HCT116 (cell line): ENCODE measurements around the gene PPM1J.

Experiments used
- EGR1 ChIP-seq: IDR thresholded peaks from 2 replicates; pipeline ENCODE4 v1.6.1; 2012; ENCODE audit warnings: low read depth
- SP1 ChIP-seq: IDR thresholded peaks from 2 replicates; pipeline ENCODE4 v1.6.1; 2012; ENCODE audit warnings: low read depth
- YY1 ChIP-seq: IDR thresholded peaks from 2 replicates; pipeline ENCODE4 v1.6.1; 2011; ENCODE audit warnings: low read length, low read depth, moderate library complexity, mild to moderate bottlenecking; ENCODE audit not compliant: insufficient replicate concordance; ENCODE audit errors: extremely low read depth
- TF ChIP-seq, protein P1 (sequence below), 3 experiments: fragments of 200-600 bp in 1 of 3; sonication (generic) in 1 of 3; IDR thresholded peaks in 2 of 3; conservative IDR thresholded peaks in 1 of 3; 2 replicates each; pipeline ENCODE4 v1.5.1; 2012 to 2017; ENCODE audit warnings: low read depth in 2 of 3, low read length in 2 of 3, antibody characterized with exemption in 1 of 3, borderline replicate concordance in 1 of 3, control low read depth in 1 of 3, mild to moderate bottlenecking in 1 of 3, mixed read lengths in 1 of 3, mixed run types in 1 of 3, moderate library complexity in 1 of 3; ENCODE audit not compliant: insufficient read depth in 1 of 3
- TF ChIP-seq, protein P2 (sequence below): IDR thresholded peaks from 2 replicates; pipeline ENCODE4 v1.6.1; 2012; ENCODE audit warnings: low read depth
- TF ChIP-seq, protein P3 (sequence below): IDR thresholded peaks from 2 replicates; pipeline ENCODE4 v1.6.1; 2012

DNA sequence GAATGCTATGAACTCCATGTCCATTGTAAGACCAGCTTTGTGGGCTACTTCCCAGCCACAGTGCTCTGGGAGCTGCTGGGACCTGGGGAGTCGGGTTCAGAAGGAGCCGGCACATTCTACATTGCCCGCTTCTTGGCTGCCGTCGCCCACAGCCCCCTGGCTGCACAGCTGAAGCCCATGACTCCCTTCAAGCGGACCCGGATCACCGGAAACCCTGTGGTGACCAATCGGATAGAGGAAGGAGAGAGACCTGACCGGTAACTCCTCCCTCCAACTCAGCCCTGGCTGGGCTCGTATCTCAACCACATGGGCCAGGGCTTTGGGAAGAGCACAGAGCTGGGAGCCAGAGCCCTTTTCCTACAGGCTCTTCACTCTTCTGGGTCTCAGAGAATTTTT lies 25.3 kb downstream of the PPM1J start:
- TF ChIP-seq EGR1: no peak
- TF ChIP-seq, protein P1, sequence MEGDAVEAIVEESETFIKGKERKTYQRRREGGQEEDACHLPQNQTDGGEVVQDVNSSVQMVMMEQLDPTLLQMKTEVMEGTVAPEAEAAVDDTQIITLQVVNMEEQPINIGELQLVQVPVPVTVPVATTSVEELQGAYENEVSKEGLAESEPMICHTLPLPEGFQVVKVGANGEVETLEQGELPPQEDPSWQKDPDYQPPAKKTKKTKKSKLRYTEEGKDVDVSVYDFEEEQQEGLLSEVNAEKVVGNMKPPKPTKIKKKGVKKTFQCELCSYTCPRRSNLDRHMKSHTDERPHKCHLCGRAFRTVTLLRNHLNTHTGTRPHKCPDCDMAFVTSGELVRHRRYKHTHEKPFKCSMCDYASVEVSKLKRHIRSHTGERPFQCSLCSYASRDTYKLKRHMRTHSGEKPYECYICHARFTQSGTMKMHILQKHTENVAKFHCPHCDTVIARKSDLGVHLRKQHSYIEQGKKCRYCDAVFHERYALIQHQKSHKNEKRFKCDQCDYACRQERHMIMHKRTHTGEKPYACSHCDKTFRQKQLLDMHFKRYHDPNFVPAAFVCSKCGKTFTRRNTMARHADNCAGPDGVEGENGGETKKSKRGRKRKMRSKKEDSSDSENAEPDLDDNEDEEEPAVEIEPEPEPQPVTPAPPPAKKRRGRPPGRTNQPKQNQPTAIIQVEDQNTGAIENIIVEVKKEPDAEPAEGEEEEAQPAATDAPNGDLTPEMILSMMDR (IDR thresholded peaks at IDR 0.05 in 2 of 3, conservative IDR thresholded peaks at IDR 0.05 in 1 of 3; ENCODE audit: borderline replicate concordance in 1 of 3, insufficient read depth in 1 of 3, low read depth in 2 of 3, low read length in 2 of 3): no peak
- TF ChIP-seq YY1: no peak
- TF ChIP-seq, protein P2, sequence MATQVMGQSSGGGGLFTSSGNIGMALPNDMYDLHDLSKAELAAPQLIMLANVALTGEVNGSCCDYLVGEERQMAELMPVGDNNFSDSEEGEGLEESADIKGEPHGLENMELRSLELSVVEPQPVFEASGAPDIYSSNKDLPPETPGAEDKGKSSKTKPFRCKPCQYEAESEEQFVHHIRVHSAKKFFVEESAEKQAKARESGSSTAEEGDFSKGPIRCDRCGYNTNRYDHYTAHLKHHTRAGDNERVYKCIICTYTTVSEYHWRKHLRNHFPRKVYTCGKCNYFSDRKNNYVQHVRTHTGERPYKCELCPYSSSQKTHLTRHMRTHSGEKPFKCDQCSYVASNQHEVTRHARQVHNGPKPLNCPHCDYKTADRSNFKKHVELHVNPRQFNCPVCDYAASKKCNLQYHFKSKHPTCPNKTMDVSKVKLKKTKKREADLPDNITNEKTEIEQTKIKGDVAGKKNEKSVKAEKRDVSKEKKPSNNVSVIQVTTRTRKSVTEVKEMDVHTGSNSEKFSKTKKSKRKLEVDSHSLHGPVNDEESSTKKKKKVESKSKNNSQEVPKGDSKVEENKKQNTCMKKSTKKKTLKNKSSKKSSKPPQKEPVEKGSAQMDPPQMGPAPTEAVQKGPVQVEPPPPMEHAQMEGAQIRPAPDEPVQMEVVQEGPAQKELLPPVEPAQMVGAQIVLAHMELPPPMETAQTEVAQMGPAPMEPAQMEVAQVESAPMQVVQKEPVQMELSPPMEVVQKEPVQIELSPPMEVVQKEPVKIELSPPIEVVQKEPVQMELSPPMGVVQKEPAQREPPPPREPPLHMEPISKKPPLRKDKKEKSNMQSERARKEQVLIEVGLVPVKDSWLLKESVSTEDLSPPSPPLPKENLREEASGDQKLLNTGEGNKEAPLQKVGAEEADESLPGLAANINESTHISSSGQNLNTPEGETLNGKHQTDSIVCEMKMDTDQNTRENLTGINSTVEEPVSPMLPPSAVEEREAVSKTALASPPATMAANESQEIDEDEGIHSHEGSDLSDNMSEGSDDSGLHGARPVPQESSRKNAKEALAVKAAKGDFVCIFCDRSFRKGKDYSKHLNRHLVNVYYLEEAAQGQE: no peak
- TF ChIP-seq, protein P3, sequence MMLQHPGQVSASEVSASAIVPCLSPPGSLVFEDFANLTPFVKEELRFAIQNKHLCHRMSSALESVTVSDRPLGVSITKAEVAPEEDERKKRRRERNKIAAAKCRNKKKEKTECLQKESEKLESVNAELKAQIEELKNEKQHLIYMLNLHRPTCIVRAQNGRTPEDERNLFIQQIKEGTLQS: no peak
- no peak for TF ChIP-seq SP1
